AG10803 (cell line): Measurements from ENCODE around the gene ST6GALNAC3.

Source experiments
- DNase-seq: peaks from one replicate; pipeline ENCODE4 v3.0.0; 2010; ENCODE audit warnings: low read depth
- H3K4me3 ChIP-seq: 2 replicates; pipeline ENCODE4 v1.5.1; 2011; ENCODE audit warnings: mild to moderate bottlenecking, low read length, control low read depth
- CTCF ChIP-seq: conservative IDR thresholded peaks from 2 replicates; pipeline ENCODE4 v1.5.1; 2011; ENCODE audit warnings: mild to moderate bottlenecking, low read length, control low read depth, inconsistent platforms

Gene ST6GALNAC3

GRCh38 chr1:76494807-76495206 lies 420.3 kb downstream of the ST6GALNAC3 start:
- H3K4me3 ChIP-seq, result no peak overlapping the region
- DNase-seq, result no peak
- TF ChIP-seq CTCF, result no peak

- no peak overlapping the region for H3K4me3 ChIP-seq
- no peak for TF ChIP-seq CTCF
- DNase-seq, result no peak
These were observed 422.3 kb downstream of the ST6GALNAC3 start for GRCh38 chr1:76496871-76497270.

- TF ChIP-seq CTCF, result no peak
- H3K4me3 ChIP-seq, result no peak overlapping the region
- DNase-seq, result no peak
These were observed 425.6 kb downstream of the ST6GALNAC3 start for GRCh38 chr1:76500116-76500515.

- TF ChIP-seq CTCF, result no peak
- H3K4me3 ChIP-seq, result no peak overlapping the region
- DNase-seq, result no peak
These were observed 426.6 kb downstream of the ST6GALNAC3 start for GRCh38 chr1:76501136-76501535.

- DNase-seq, result no peak
- no peak overlapping the region for H3K4me3 ChIP-seq
- TF ChIP-seq CTCF, result no peak
These were observed 427.2 kb downstream of the ST6GALNAC3 start for GRCh38 chr1:76501586-76502219.

GRCh38 chr1:76503100-76503499 lies 428.6 kb downstream of the ST6GALNAC3 start:
- no peak for DNase-seq

More at GRCh38 chr1:76503100-76503499, 428.6 kb downstream of the ST6GALNAC3 start:
- H3K4me3 ChIP-seq, result no peak overlapping the region
- no peak for TF ChIP-seq CTCF
